Transverse colon (tissue), 4 donors: ENCODE data around the gene AKAP4. TPM values are rescaled to one million over a fixed set of nuclear protein-coding genes. Genes with fewer than 3 reads are reported as not detected.
A peak's percentile ranks its signal among the peaks of the same experiment; 100 is the strongest.

Experiments
- DNase-seq: peaks from one replicate; pipeline ENCODE4 v3.0.0-alpha.2; 2019
- H3K27ac ChIP-seq, 4 donors: fragments of 200-600 bp; sonication (generic); 2 replicates each; pipeline ENCODE4 v1.5.1; 2016 to 2018; ENCODE audit warnings: inconsistent platforms in 4 of 4
- H3K27me3 ChIP-seq: fragments of 200-600 bp; sonication (generic); 2 replicates; pipeline ENCODE4 v1.5.1; 2017; ENCODE audit warnings: inconsistent platforms
- H3K36me3 ChIP-seq, 4 donors: fragments of 200-600 bp; sonication (generic); 2 replicates each; pipeline ENCODE4 v1.5.1; 2017 to 2019; ENCODE audit warnings: inconsistent platforms in 4 of 4
- H3K4me1 ChIP-seq, 4 donors: fragments of 200-600 bp; sonication (generic); 2 replicates each; pipeline ENCODE4 v1.5.1; 2017 to 2020; ENCODE audit warnings: inconsistent platforms in 4 of 4
- H3K4me3 ChIP-seq, 4 donors: fragments of 200-600 bp; sonication (generic); 1 replicate in 1 of 4; 2 replicates in 3 of 4; pipeline versions ENCODE4 v1.5.1 to v1.6.1; 2017 to 2019; ENCODE audit warnings: inconsistent platforms in 4 of 4
- H3K9me3 ChIP-seq, 2 donors: fragments of 200-600 bp; sonication (generic); 2 replicates each; pipeline ENCODE4 v1.5.1; 2017 to 2019; ENCODE audit warnings: inconsistent platforms in 2 of 2
- EP300 ChIP-seq: sonication (generic); formaldehyde crosslinking; IDR thresholded peaks from one replicate; pipeline ENCODE4 v1.6.1; 2017; ENCODE audit warnings: antibody characterized with exemption, low read depth
- POLR2A ChIP-seq: fragments of 450-650 bp; IDR thresholded peaks from one replicate; pipeline ENCODE4 v1.6.1; 2016; ENCODE audit warnings: antibody characterized with exemption, mild to moderate bottlenecking, moderate library complexity
- POLR2AphosphoS5 ChIP-seq, 3 donors: sonication (generic); formaldehyde crosslinking; IDR thresholded peaks; one replicate each; pipeline ENCODE4 v1.6.1; 2016; ENCODE audit warnings: antibody characterized with exemption in 3 of 3
- WGBS, 2 donors: methylation state at CpG; one replicate each; pipeline ENCODE4 v1.1.5; 2018; ENCODE audit warnings: low coverage in 1 of 2; 5-methylcytosine and 5-hydroxymethylcytosine counted together
- in situ Hi-C, 4 donors: fragments of 200-750 bp; cut with MboI; loops; one replicate each; pipeline versions ENCODE4 v1.15.0 to v1.15.1; 2017; ENCODE audit warnings: low sequenced_read_pairs in 3 of 4, low pct_ligation_motif_present in 1 of 4, low pct_unique_long_range_greater_than_20kb in 1 of 4
- intact Hi-C: fragments of 100-400 bp; cut with DNase I; formaldehyde crosslinking; loops from one replicate; pipeline ENCODE4 v1.15.1; 2023; ENCODE audit warnings: low total_unique reads
- small RNA-seq, 4 donors: library from RNA; depleted of rRNA; stranded (forward); fragments of <200 nt; gene quantifications; one replicate each; pipeline ENCODE3, GENCODE V24; 2016
- total RNA-seq, 4 donors: library from RNA; depleted of rRNA; stranded (reverse); fragments of >200 nt; gene quantifications; one replicate each; pipeline ENCODE4 v1.1.0, GENCODE V29; 2016
- TF ChIP-seq, protein P1 (sequence below), 5 experiments: fragments of 200-600 bp in 3 of 5; fragments of 450-650 bp in 2 of 5; sonication (generic) in 3 of 5; IDR thresholded peaks; 1 replicate in 2 of 5; 2 replicates in 3 of 5; pipeline ENCODE4 v1.5.1; 2016 to 2017; ENCODE audit warnings: antibody characterized with exemption in 5 of 5, inconsistent platforms in 3 of 5, mild to moderate bottlenecking in 2 of 5, moderate library complexity in 1 of 5

AKAP4 gene
- total RNA-seq, 4 donors from 2014 or later: not detected

GRCh38 chrX:50154429-50154828 lies 46.4 kb downstream of the AKAP4 start:
- Histone ChIP-seq H3K4me3 (no peak overlapping the region), H3K4me1 (peaks cover 0 to 9% (median 0%) of the 10 kb centered on the region in 4 donors), H3K9me3 (no peaks in the 10 kb centered on the region), H3K27me3 (no peaks in the 10 kb centered on the region), H3K36me3 (no peaks in the 10 kb centered on the region), H3K27ac (peak overlapping the region in 1 of 4 donors; percentile 45)
- DNase-seq: no peak
- intact Hi-C loops (no loop called here), in situ Hi-C loops (no loop called here)
- TF ChIP-seq POLR2A: no peak
- no peak for TF ChIP-seq EP300
- TF ChIP-seq, protein P1, sequence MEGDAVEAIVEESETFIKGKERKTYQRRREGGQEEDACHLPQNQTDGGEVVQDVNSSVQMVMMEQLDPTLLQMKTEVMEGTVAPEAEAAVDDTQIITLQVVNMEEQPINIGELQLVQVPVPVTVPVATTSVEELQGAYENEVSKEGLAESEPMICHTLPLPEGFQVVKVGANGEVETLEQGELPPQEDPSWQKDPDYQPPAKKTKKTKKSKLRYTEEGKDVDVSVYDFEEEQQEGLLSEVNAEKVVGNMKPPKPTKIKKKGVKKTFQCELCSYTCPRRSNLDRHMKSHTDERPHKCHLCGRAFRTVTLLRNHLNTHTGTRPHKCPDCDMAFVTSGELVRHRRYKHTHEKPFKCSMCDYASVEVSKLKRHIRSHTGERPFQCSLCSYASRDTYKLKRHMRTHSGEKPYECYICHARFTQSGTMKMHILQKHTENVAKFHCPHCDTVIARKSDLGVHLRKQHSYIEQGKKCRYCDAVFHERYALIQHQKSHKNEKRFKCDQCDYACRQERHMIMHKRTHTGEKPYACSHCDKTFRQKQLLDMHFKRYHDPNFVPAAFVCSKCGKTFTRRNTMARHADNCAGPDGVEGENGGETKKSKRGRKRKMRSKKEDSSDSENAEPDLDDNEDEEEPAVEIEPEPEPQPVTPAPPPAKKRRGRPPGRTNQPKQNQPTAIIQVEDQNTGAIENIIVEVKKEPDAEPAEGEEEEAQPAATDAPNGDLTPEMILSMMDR (IDR thresholded peaks at IDR 0.05): no peak
- TF ChIP-seq POLR2AphosphoS5 (IDR thresholded peaks at IDR 0.05): no peak
- 58% methylated on average over 1 of the region's 1 CpG; no CpG with 5 or more reads in 1 of the 2 donors for WGBS, 2 donors

DNA sequence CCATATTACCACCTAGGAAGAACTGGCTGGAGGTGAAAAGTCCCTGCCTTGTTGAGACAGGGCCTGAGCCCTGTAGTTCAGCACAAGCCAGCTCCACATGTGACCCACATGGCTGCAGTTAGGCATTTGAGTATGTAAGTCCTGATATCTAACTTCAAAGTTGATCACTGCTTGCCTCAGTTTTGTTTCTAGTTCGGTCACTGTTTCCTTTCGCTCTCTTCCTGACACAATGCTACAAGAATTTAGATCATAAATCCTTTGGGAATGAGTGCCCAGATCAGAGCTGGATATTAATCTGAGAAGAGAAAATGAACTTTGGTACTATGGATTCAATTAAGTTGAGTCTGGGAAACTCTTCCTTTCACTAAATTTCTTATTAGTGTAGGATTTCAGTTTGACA lies 48.4 kb downstream of the AKAP4 start:
- H3K27me3 ChIP-seq: no peaks in the 10 kb centered on the region
- H3K27ac ChIP-seq: no peak overlapping the region
- H3K9me3 ChIP-seq: no peaks in the 10 kb centered on the region
- peaks cover 0 to under 1% (median 0%) of the 10 kb centered on the region in 4 donors for H3K4me1 ChIP-seq
- TF ChIP-seq, protein P1 (IDR thresholded peaks at IDR 0.05): no peak
- no peak for TF ChIP-seq EP300
- no peak for TF ChIP-seq POLR2A
- TF ChIP-seq POLR2AphosphoS5 (IDR thresholded peaks at IDR 0.05): no peak
- H3K4me3 ChIP-seq: no peak overlapping the region
- DNase-seq: no peak
- no peaks in the 10 kb centered on the region for H3K36me3 ChIP-seq
- 38 to 88% methylated on average over 2 of the region's 2 CpGs for WGBS, 2 donors
- intact Hi-C loops (no loop called here), in situ Hi-C loops (no loop called here)

- TF ChIP-seq, protein P1 (IDR thresholded peaks at IDR 0.05): no peak
- TF ChIP-seq POLR2A (no peak), POLR2AphosphoS5 (IDR thresholded peaks at IDR 0.05) (no peak), EP300 (no peak)
- no peaks in the 10 kb centered on the region for H3K27me3 ChIP-seq
- intact Hi-C loops: no loop called here
- no peak overlapping the region for H3K4me3 ChIP-seq
- H3K4me1 ChIP-seq: no peaks in the 10 kb centered on the region
- in situ Hi-C loops: no loop called here
- no peak overlapping the region for H3K27ac ChIP-seq
- H3K36me3 ChIP-seq: no peaks in the 10 kb centered on the region
- no peak for DNase-seq
- no peaks in the 10 kb centered on the region for H3K9me3 ChIP-seq
- 61 to 65% methylated on average over 5 to 7 of the region's 7 CpGs for WGBS, 2 donors
Measured at GRCh38 chrX:50147972-50148371, 52.8 kb downstream of the AKAP4 start.

Small RNAs within 50 kb of the gene (small RNA-seq; reads per million reads assigned to genes)
- gene PYY3: 0 reads per million in 4 donors
- gene RF00019: 0 reads per million in 4 donors

Other genes starting within 250 kb of the AKAP4 start
- under 1 TPM in 2 of 4 donors, not detected in 2; 0.41 to 0.48 TPM for gene CCNB3, start 3.8 kb upstream of the AKAP4 start, total RNA-seq